Stimulated activated naive CD8-positive, alpha-beta T cell treated with anti-CD3 and anti-CD28 coated beads, Interleukin-15, amount 100 ng/mL, for 72 hours (primary cell): Measurements from ENCODE around the gene LAPTM4A.
A peak's percentile ranks its signal among the peaks of the same experiment; 100 is the strongest.
"Not testable (repeated sequence)": the region's sequence is repeated elsewhere in the genome, so short reads cannot be mapped to it uniquely, and the experiment has no call there.

ENCODE experiments used
- ATAC-seq: fragments of 150-1000 bp; cut with Tn5 transposase; 2 replicates; pipeline ENCODE4 v1.10.0; 2021; ENCODE audit warnings: mild to moderate bottlenecking, moderate library complexity
- DNase-seq, 2 donors: peaks; one replicate each; pipeline ENCODE4 v3.0.0; 2021 to 2022
- H3K27ac Mint-ChIP-seq, 2 donors: one replicate each; pipeline ENCODE4 v1.8.0; 2022; ENCODE audit warnings: mild to moderate bottlenecking in 2 of 2, mixed read lengths in 2 of 2, moderate library complexity in 2 of 2
- H3K27me3 Mint-ChIP-seq: one replicate; pipeline ENCODE4 v1.8.0; 2022; ENCODE audit warnings: mixed read lengths
- H3K4me1 Mint-ChIP-seq: one replicate; pipeline ENCODE4 v1.8.0; 2022; ENCODE audit warnings: mild to moderate bottlenecking, mixed read lengths
- H3K4me3 Mint-ChIP-seq, 2 donors: one replicate each; pipeline ENCODE4 v1.8.0; 2022; ENCODE audit warnings: mild to moderate bottlenecking in 2 of 2, mixed read lengths in 2 of 2, moderate library complexity in 1 of 2
- H3K9me3 Mint-ChIP-seq, 2 donors: one replicate each; pipeline ENCODE4 v1.8.0; 2022; ENCODE audit warnings: mixed read lengths in 2 of 2

Gene LAPTM4A

DNA sequence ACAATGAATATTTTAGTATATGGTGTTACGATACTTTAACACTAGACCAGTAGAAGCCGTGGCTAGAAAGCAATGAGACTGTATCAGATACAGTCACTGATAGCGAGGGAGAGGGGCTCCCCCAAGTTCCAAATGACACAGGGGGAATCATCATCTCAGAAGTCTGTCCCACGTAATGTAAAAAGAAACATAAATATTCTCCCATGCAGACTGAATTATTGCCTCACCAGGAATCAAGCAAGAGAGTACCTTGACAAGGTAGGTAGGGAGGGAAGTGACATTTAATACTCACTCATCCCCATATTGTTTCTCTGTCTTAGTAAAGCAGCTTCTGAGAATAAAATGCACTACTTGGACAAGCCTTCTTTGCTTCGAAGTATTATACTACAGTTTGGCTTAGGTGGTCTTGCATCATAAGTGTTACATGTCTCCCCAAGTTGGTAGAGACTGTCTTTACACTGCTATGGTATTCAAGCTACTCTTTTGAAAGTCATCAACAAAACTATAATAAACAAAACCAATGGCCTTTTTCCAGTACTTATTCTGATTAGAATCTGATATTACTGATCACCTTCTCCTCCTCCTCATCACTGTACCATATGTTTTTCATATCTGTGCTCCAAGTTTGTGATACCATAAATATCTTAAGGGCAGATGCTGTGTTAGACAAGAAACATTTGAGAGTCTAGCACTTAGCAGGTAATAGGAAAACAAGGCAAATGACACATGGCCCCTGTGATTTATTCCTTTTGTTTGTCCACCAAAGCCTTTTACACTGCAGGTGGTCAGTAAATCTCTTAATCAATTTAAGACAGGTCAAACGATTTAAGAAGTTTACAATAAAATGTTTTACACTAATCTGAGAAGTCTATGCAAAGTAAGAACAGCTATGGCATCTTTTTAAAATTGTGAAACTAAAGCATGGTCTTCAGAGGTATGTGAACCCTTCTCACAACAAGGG lies 2.7 kb downstream of the LAPTM4A start:
- H3K4me3 Mint-ChIP-seq, result no peak overlapping the region
- DNase-seq (no peak), ATAC-seq (no peak)
- H3K27me3 Mint-ChIP-seq, result no peaks in the 10 kb centered on the region
- no peaks in the 10 kb centered on the region for H3K9me3 Mint-ChIP-seq
- H3K27ac Mint-ChIP-seq, result no peak overlapping the region
- peaks cover 23% of the 10 kb centered on the region for H3K4me1 Mint-ChIP-seq

DNA sequence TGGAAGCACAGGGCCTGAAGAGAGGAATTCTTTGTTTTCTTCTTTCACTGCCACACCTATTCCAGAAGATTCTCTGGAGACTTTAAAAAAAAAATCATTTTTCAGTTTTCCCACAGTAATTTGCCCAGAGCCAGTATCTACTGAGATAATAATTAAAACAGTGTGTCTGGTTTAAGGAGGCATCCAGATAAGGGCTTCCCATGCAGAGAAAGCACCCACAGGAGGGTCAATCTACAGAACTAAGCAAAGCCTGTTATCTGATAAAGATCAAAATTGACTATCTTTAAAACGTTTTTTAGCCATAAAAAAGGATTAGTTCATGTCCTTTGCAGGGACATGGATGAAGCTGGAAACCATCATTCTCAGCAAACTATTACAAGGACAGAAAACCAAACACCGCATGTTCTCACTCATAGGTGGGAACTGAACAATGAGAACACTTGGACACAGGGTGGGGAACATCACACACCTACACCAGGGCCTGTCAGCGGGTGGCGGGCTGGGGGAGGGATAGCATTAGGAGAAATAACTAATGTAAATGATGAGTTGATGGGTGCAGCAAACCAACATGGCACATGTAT lies 5.6 kb downstream of the LAPTM4A start:
- not testable (repeated sequence) for H3K27me3 Mint-ChIP-seq, ATAC-seq
- H3K4me1 Mint-ChIP-seq, result peaks cover 23% of the 10 kb centered on the region

DNA sequence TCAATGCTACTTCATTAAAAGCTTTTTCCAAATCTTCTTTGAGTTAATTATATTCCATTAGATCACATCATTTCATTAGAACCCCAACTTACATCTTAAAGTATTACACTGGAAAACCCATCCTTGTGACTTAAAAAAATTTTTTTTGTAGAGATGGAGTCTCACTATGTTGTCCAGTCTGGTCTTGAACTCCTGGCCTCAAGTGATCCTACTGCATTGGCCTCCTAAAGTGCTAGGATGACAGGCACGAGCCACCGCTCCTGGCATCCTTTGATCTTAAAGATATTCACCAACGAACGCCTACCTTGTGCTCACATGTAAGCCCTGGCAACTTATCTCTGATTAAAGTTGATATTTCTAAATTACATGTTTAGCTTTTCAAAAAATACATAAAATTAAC lies 6.7 kb downstream of the LAPTM4A start:
- no peak overlapping the region for H3K27ac Mint-ChIP-seq

More for the DNA sequence above, 5.6 kb downstream of the LAPTM4A start:
- H3K27ac Mint-ChIP-seq, H3K9me3 Mint-ChIP-seq, DNase-seq, H3K4me3 Mint-ChIP-seq: not testable (repeated sequence)

DNA sequence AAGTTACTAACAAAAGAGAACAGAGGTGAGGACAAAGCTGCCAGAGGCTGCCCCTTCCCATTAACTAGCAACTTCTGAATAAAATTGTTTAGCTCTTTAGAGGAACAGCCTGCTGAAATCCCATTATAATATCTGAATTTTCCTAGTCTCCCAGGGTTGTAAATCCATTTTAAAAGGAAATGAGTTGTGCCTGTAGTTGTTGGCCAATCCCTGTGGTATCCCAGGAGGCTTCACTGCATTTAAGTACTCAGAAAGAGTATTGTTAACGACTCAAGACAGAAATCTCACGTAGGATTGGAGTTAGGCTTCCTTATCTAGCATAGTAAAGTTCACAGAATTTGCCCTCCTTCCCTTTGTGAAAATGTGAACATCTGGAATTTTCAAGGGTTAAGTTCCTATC lies 8.9 kb downstream of the LAPTM4A start:
- Mint-ChIP-seq H3K4me1 (no peaks in the 10 kb centered on the region), H3K4me3 (no peak overlapping the region), H3K27me3 (no peaks in the 10 kb centered on the region), H3K9me3 (no peaks in the 10 kb centered on the region), H3K27ac (no peak overlapping the region)
- ATAC-seq, result no peak
- no peak for DNase-seq

More for the DNA sequence above, 6.7 kb downstream of the LAPTM4A start:
- Mint-ChIP-seq H3K9me3 (no peaks in the 10 kb centered on the region), H3K4me1 (peaks cover 16% of the 10 kb centered on the region), H3K27me3 (no peaks in the 10 kb centered on the region), H3K4me3 (no peak overlapping the region)
- ATAC-seq, result no peak
- no peak for DNase-seq

DNA sequence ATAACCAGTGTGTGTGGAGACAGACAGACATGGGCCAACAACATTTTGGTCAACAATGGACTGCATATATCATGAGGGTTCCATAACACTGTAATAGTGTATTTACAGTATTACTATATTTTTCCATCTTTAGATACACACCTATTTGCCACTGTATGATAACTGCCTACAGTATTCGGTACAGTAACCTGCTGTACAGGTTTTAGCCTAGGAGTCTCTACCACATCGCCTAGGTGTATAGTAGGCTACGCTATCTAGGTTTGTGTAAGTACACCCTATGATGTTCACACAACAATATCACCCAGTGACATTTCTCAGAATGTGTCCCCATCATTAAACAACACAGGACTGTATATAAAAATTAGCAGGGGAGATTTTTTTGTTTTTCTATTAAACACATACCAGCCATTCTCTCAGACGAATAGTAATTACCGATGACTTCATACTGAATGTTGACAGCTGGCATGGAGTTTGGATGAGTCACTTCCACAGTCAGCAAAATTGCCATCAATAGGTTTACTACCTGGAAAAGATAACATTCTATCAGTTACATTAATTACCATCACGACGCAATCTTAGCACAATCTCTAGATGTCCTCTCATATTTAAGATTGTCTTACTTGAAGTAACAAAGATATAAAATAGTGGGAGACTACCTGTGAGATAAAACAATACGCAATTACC lies 10.8 kb downstream of the LAPTM4A start:
- ATAC-seq (no peak), DNase-seq (no peak)
- Mint-ChIP-seq H3K27me3 (no peaks in the 10 kb centered on the region), H3K9me3 (no peaks in the 10 kb centered on the region), H3K4me1 (no peaks in the 10 kb centered on the region), H3K4me3 (no peak overlapping the region), H3K27ac (no peak overlapping the region)

DNA sequence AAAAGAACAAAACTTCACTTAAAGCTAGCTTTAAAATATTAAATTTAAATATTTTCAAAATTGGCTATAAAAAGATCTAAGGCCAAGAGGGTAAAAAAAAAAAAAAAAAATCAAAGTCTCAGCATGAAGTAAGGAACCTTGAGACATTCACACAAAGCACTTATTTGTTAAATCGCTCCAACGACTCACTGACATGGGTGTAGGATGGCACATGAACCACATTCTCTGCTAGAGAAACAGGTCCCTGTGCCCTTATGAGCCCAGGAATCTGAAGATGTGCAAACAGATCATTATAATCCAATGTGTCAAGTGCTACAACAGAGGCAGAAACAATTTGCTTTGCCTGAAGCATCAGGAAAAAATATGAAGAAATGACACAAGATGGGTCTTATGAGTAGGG lies 13.8 kb downstream of the LAPTM4A start:
- Mint-ChIP-seq H3K9me3 (no peaks in the 10 kb centered on the region), H3K4me1 (no peaks in the 10 kb centered on the region), H3K27me3 (no peaks in the 10 kb centered on the region), H3K4me3 (no peak overlapping the region), H3K27ac (no peak overlapping the region)
- ATAC-seq, result no peak
- DNase-seq, result no peak

DNA sequence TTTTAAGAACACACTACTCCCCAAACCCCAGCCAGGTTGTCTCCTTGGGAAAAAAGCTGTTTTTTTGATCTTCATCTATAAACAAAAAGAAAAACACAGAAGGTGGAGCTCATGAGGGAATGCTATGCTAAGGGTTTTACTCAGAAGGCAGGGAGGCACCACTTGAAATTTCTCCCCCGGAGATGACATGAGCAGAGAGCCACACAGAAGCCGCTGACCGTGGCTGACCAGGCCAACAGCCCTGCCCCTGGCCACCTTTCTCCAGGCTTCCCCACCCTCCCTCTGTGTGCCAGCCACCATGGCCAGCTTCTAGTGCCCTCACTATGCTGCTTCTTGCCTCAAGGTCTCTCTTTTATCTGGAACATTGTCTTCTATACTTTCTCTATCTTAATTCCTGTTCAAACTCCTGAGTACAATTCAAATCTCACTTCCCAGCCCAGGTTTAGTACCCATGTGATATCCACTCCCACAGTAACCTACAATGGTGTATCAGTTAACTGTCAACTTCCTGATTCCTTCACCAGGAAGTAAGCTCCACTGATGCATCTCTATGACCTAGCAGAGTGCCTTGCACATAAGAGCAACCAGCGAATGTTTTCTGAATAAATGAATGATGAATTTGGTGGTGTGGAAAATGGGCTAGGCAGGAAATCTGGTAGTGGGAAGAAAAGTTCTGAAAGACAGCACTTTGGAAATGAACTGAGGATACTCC lies 15.3 kb downstream of the LAPTM4A start:
- no peak for ATAC-seq
- peak overlapping the region in 1 of 2 donors; percentile 2 for H3K27ac Mint-ChIP-seq
- no peaks in the 10 kb centered on the region for H3K4me1 Mint-ChIP-seq
- H3K27me3 Mint-ChIP-seq, result no peaks in the 10 kb centered on the region
- DNase-seq, result no peak
- H3K9me3 Mint-ChIP-seq, result no peaks in the 10 kb centered on the region
- H3K4me3 Mint-ChIP-seq, result no peak overlapping the region

DNA sequence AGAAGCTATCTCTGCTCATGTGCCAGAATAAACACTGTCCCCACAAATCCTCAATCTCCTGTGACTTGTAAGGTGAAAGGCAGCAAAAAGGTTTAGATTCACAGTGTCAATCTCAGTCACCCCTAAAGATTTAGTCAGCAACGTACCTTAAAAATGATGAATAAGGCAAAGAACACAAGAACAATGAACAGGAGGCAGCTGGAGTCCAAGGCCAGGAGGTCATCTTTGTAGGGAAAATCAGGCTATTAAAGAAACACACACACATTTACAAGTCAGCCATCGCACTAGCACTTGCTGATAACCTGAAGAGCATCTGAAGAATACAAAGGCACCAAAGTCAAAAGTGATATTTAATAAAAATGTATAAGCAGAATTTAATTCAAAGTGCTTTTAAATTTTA lies 16.6 kb downstream of the LAPTM4A start:
- DNase-seq (no peak), ATAC-seq (no peak)
- peaks cover 5 to 9% of the 10 kb centered on the region in 2 donors for H3K9me3 Mint-ChIP-seq
- H3K4me3 Mint-ChIP-seq, result no peak overlapping the region
- H3K4me1 Mint-ChIP-seq, result no peaks in the 10 kb centered on the region
- H3K27me3 Mint-ChIP-seq, result no peaks in the 10 kb centered on the region
- H3K27ac Mint-ChIP-seq, result no peak overlapping the region

DNA sequence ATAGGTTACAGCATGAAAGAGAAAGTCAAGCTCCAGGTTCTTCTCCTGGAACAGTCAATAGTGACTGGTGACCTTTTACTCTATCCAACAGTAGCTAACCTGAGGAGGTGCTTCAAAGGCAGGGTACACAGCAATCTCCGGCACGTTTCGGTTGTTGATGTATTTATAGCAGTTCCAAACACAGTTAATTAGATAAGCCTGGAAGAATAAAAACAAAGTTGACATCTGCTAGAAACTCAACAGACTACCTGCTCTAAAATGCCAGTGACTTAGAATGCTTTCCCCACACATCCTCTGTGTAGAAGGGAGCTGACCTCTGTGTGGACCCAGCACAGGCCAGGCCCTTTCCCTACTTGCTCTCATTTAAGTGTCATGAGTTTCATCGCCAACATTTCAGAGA lies 17.2 kb downstream of the LAPTM4A start:
- Mint-ChIP-seq H3K27me3 (no peaks in the 10 kb centered on the region), H3K27ac (no peak overlapping the region)

DNA sequence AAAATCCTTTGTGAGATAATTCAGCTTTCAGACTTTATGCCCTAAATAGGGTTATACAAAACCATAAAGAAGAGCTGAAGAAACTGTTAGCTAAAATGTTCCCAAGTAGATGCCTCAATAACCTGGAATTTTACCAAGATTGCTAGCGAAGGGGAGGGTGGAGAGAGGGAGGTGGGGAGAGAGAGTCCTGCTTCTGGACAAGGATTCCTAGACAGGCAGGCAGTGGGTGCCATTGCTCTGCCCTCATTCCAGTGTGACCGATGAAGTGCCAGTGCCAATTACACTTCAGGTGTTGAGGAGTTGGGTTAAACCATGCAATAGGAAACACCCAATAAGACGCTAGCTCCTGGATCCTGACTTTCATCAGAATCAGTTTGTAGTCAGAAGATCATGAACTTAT lies 18.1 kb downstream of the LAPTM4A start:
- Mint-ChIP-seq H3K27ac (no peak overlapping the region), H3K9me3 (peaks cover 5 to 10% of the 10 kb centered on the region in 2 donors), H3K27me3 (no peaks in the 10 kb centered on the region), H3K4me3 (no peak overlapping the region), H3K4me1 (no peaks in the 10 kb centered on the region)
- ATAC-seq (no peak), DNase-seq (no peak)

More for the DNA sequence above, 17.2 kb downstream of the LAPTM4A start:
- DNase-seq (no peak), ATAC-seq (no peak)
- Mint-ChIP-seq H3K4me3 (no peak overlapping the region), H3K4me1 (no peaks in the 10 kb centered on the region), H3K9me3 (peaks cover 5 to 10% of the 10 kb centered on the region in 2 donors)

DNA sequence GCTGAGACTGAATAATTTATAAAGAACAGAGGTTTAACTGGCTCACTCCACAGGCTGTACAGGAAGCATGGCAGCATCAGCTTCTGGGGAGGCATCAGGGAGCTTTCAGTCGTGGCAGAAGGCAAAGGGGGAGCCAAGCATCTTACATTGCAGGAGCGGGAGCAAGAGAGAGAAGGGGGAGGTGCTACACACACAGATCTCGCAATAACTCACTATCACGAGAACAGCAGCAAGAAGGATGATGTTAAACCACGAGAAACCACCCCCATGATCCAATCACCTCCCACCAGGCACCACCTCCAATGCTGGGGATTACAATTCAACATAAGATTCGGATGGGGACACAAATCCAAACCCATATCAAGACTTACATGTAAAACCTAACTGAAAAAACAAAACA lies 21.2 kb downstream of the LAPTM4A start:
- H3K27me3 Mint-ChIP-seq, result no peaks in the 10 kb centered on the region
- H3K4me3 Mint-ChIP-seq, result no peak overlapping the region
- H3K27ac Mint-ChIP-seq, result no peak overlapping the region
- H3K9me3 Mint-ChIP-seq, result peaks cover 5 to 10% of the 10 kb centered on the region in 2 donors
- ATAC-seq, result no peak
- H3K4me1 Mint-ChIP-seq, result no peaks in the 10 kb centered on the region
- DNase-seq, result no peak

DNA sequence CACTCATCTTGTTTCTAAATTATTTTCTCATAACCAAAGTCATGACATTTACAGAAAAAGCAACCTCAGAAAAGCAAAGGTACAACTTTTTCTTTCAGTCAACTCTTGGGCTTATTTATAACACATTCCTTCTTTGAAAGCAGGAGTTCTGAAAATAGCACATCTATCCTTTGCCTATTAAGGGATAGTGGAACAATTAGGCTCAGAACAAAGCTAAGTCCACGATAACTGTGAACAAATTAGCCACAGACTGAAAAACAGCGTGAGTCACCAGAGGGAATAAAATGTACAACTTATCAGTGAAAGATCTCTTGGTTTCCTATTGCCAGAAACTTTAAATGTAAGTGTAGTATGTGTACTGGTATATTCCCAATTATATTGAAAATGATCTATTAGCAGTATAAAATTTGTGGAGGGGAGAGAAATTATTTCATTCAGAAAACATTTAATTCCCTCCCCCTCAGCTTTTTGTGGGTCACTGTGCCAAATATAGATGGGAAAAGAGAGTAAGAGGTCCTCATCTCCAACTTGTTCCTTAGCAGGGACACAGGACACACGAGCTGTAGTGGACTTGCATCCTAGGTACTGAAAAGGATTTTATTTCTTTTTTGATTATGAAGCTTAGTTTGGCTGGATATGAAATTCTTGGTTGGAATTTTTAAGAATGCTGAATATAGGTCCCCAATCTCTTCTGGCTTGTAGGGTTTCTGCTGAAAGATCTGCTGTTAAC lies 23.6 kb downstream of the LAPTM4A start:
- no peak for DNase-seq
- no peaks in the 10 kb centered on the region for H3K27me3 Mint-ChIP-seq
- H3K9me3 Mint-ChIP-seq, result peaks cover 8 to 14% of the 10 kb centered on the region in 2 donors
- ATAC-seq, result no peak
- H3K4me3 Mint-ChIP-seq, result no peak overlapping the region
- no peak overlapping the region for H3K27ac Mint-ChIP-seq
- no peaks in the 10 kb centered on the region for H3K4me1 Mint-ChIP-seq

DNA sequence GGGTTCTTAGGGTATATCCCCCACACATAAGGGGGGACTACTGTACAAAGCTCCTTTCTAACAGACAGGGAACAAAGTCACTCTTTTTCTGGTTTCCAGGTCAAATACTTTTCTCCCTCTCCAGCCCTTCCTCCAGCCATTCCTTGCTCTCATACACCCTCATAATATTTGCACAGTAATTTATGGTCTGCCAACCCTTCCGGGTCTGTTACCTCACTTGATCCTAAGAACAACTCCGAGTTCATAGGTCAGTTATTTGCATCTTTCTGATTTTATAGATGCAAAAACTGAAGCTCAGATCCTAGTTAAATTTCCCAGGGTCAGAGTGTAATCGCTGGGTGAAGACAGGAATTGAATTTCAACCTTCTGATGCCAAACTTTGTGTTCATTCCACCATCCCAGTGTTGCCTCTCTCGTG lies 24.2 kb downstream of the LAPTM4A start:
- Mint-ChIP-seq H3K4me1 (no peaks in the 10 kb centered on the region), H3K27me3 (no peaks in the 10 kb centered on the region), H3K27ac (no peak overlapping the region), H3K9me3 (peaks cover 13 to 18% of the 10 kb centered on the region in 2 donors), H3K4me3 (no peak overlapping the region)
- DNase-seq (no peak), ATAC-seq (no peak)

DNA sequence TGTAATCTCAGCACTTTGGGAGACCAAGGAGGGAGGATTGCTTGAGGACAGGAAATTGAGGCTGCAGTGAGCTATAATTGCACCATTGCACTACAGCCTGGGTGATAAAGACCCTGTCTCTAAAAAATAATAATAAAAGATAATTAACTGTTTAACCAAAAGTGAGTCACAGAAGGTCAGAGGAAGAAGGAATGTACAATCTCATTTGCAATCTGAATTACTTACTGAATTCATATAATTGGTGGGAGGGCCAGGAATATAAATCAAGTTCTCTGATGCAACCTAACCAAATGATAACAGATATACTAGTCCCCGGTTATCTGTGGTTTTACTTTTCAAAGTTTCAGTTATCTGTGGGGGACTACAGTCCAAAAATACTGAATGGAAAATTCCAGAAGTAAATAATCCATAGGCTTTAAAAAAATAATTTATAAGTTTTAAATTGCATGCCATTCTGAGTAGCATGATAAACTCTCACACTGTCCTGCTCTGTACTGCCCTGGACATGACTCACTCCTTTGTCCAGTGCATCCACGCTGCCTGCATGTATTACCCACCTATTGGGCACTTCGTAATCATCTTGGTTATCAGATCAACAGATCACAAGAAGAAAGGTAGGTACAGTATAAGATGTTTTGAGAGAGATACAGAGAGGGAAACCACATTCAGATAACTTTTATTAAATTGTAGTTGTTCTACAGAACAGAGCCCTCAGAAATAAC lies 26.2 kb downstream of the LAPTM4A start:
- no peak for ATAC-seq

More for the DNA sequence above, 26.2 kb downstream of the LAPTM4A start:
- H3K4me1 Mint-ChIP-seq, result no peaks in the 10 kb centered on the region
- no peaks in the 10 kb centered on the region for H3K27me3 Mint-ChIP-seq
- no peak overlapping the region for H3K27ac Mint-ChIP-seq
- DNase-seq, result no peak
- H3K9me3 Mint-ChIP-seq, result peaks cover 26 to 34% of the 10 kb centered on the region in 2 donors
- H3K4me3 Mint-ChIP-seq, result no peak overlapping the region
